Mucosa of rectum (tissue), 2 donors: ENCODE measurements around the gene FOXL1.

Experiments used
- H3K27ac ChIP-seq, 2 donors: one replicate each; pipeline ENCODE4 v1.7.0; 2013; ENCODE audit warnings: inconsistent platforms in 2 of 2, low read depth in 2 of 2, low read length in 2 of 2
- H3K27me3 ChIP-seq, 2 donors: one replicate each; pipeline ENCODE4 v1.7.0; 2013; ENCODE audit warnings: low read length in 2 of 2; ENCODE audit not compliant: control insufficient read depth in 2 of 2, insufficient read depth in 2 of 2
- H3K36me3 ChIP-seq, 2 donors: one replicate each; pipeline ENCODE4 v1.7.0; 2013; ENCODE audit warnings: low read length in 2 of 2; ENCODE audit not compliant: control insufficient read depth in 2 of 2, insufficient read depth in 2 of 2
- H3K4me1 ChIP-seq, 2 donors: one replicate each; pipeline ENCODE4 v1.7.0; 2013; ENCODE audit warnings: low read length in 2 of 2, mild to moderate bottlenecking in 1 of 2; ENCODE audit not compliant: control insufficient read depth in 2 of 2, insufficient read depth in 2 of 2
- H3K4me3 ChIP-seq, 2 donors: one replicate each; pipeline ENCODE4 v1.7.0; 2013; ENCODE audit warnings: low read length in 2 of 2
- H3K9ac ChIP-seq, 2 donors: one replicate each; pipeline ENCODE4 v1.7.0; 2013; ENCODE audit warnings: low read length in 2 of 2, low read depth in 1 of 2, mild to moderate bottlenecking in 1 of 2
- H3K9me3 ChIP-seq, 2 donors: one replicate each; pipeline ENCODE4 v1.7.0; 2013; ENCODE audit warnings: low read length in 2 of 2; ENCODE audit not compliant: control insufficient read depth in 2 of 2
- donor health status: healthy.
- donor health status: Normal muscosa, but diverticular disease.

FOXL1 gene

GRCh38 chr16:86573646-86574508 is 4.5 kb upstream of the FOXL1 start:
- Histone ChIP-seq H3K9ac (no peak overlapping the region), H3K27ac (no peak overlapping the region), H3K9me3 (no peaks in the 10 kb centered on the region), H3K4me3 (no peak overlapping the region), H3K27me3 (peaks cover 65 to 67% of the 10 kb centered on the region in 2 donors), H3K4me1 (peaks cover 0 to 4% of the 10 kb centered on the region in 2 donors), H3K36me3 (no peaks in the 10 kb centered on the region)

GRCh38 chr16:86574646-86575045 is 3.7 kb upstream of the FOXL1 start:
- no peak overlapping the region for H3K27ac ChIP-seq
- no peak overlapping the region for H3K9ac ChIP-seq
- no peaks in the 10 kb centered on the region for H3K9me3 ChIP-seq
- no peak overlapping the region for H3K4me3 ChIP-seq
- H3K36me3 ChIP-seq = no peaks in the 10 kb centered on the region
- H3K27me3 ChIP-seq = peaks cover 60 to 61% of the 10 kb centered on the region in 2 donors
- peaks cover 0 to 4% of the 10 kb centered on the region in 2 donors for H3K4me1 ChIP-seq

- H3K27me3 ChIP-seq = peaks cover 58 to 61% of the 10 kb centered on the region in 2 donors
- no peaks in the 10 kb centered on the region for H3K36me3 ChIP-seq
- H3K9ac ChIP-seq = no peak overlapping the region
- no peaks in the 10 kb centered on the region for H3K9me3 ChIP-seq
- no peak overlapping the region for H3K27ac ChIP-seq
- H3K4me3 ChIP-seq = peak overlapping the region; percentile 50 to 62
- peaks cover 0 to 4% of the 10 kb centered on the region in 2 donors for H3K4me1 ChIP-seq
Observed at GRCh38 chr16:86575095-86575685, 3.2 kb upstream of the FOXL1 start.

GRCh38 chr16:86575754-86576557 is 2.4 kb upstream of the FOXL1 start:
- Histone ChIP-seq H3K36me3 (no peaks in the 10 kb centered on the region), H3K9me3 (no peaks in the 10 kb centered on the region), H3K9ac (peak overlapping the region in 1 of 2 donors; percentile 30), H3K27ac (peak overlapping the region; percentile 32 to 47), H3K4me1 (peaks cover 0 to 4% of the 10 kb centered on the region in 2 donors), H3K27me3 (peaks cover 52 to 60% of the 10 kb centered on the region in 2 donors), H3K4me3 (peak overlapping the region; percentile 50 to 62)

DNA sequence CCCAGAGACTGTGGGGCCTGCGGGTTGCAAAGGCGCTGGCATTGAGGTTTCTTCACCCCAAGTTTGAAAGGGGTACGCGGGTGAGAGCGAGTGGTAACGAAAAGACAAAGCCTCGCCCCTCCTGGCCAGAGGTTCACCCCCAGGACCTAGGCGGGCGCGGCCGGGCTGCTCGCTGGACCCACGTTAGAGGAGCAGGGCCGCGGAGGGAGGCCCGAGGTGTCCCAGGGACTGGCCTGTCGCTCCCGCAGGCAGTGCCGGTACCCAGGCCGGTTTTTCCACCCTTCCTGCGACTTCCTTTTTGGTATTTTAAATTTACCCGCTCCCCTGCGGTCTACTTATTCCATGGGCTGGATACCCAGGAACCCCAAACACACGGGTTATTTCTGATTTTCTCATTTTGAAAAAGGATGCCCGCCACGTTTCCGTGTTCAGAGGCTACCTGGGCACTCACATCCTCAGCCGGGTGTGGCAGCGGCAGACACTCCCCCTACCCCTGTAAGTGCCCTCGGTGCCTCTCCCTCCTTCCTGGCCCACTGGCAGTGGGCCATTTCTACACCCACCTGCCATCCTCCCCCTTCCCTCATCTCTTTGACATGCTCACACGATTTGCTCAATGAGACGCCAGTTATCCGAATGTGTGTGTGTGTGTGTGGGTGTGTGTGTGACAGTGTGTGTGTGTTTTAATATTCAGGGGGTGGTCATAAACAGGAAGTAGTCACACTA is 1.6 kb upstream of the FOXL1 start:
- H3K4me3 ChIP-seq = peak overlapping the region; percentile 50 to 62
- H3K27ac ChIP-seq = peak overlapping the region; percentile 32 to 47
- H3K4me1 ChIP-seq = peaks cover 0 to 4% of the 10 kb centered on the region in 2 donors
- peak overlapping the region in 1 of 2 donors; percentile 30 for H3K9ac ChIP-seq
- H3K36me3 ChIP-seq = no peaks in the 10 kb centered on the region
- H3K9me3 ChIP-seq = no peaks in the 10 kb centered on the region
- H3K27me3 ChIP-seq = peaks cover 45 to 55% of the 10 kb centered on the region in 2 donors

GRCh38 chr16:86577314-86577971 is 906 bp upstream of the FOXL1 start:
- Histone ChIP-seq H3K36me3 (no peaks in the 10 kb centered on the region), H3K4me1 (peaks cover 0 to 4% of the 10 kb centered on the region in 2 donors), H3K27ac (peak overlapping the region; percentile 48 to 68), H3K4me3 (peak overlapping the region; percentile 13 to 50), H3K9me3 (no peaks in the 10 kb centered on the region), H3K9ac (no peak overlapping the region), H3K27me3 (peaks cover 40 to 48% of the 10 kb centered on the region in 2 donors)

GRCh38 chr16:86578611-86579267 is 390 bp downstream of the FOXL1 start:
- Histone ChIP-seq H3K27ac (peak overlapping the region; percentile 68 to 74), H3K4me3 (peak overlapping the region; percentile 31 to 43), H3K36me3 (no peaks in the 10 kb centered on the region), H3K9ac (peak overlapping the region; percentile 59 to 60), H3K27me3 (peaks cover 32 to 41% of the 10 kb centered on the region in 2 donors), H3K9me3 (no peaks in the 10 kb centered on the region), H3K4me1 (peaks cover 0 to 4% of the 10 kb centered on the region in 2 donors)

- H3K9ac ChIP-seq = peak overlapping the region in 1 of 2 donors; percentile 59
- H3K27ac ChIP-seq = peak overlapping the region; percentile 68 to 74
- peak overlapping the region; percentile 43 to 52 for H3K4me3 ChIP-seq
- peaks cover 0 to 4% of the 10 kb centered on the region in 2 donors for H3K4me1 ChIP-seq
- no peaks in the 10 kb centered on the region for H3K36me3 ChIP-seq
- peaks cover 27 to 35% of the 10 kb centered on the region in 2 donors for H3K27me3 ChIP-seq
- no peaks in the 10 kb centered on the region for H3K9me3 ChIP-seq
Observed at GRCh38 chr16:86579268-86580062, 1.1 kb downstream of the FOXL1 start.
